Uterus (tissue), 2 donors: Measurements from ENCODE around the gene CASP7.

ENCODE experiments used
- CTCF ChIP-seq, 4 experiments: fragments of 200-600 bp in 2 of 4; fragments of 450-650 bp in 2 of 4; sonication (generic) in 2 of 4; IDR thresholded peaks; one replicate each; pipeline ENCODE4 v1.5.1; 2016 to 2019; ENCODE audit warnings: antibody characterized with exemption in 4 of 4, mild to moderate bottlenecking in 2 of 4, moderate library complexity in 1 of 4
- POLR2A ChIP-seq, 2 donors: fragments of 450-650 bp; IDR thresholded peaks; one replicate each; pipeline ENCODE4 v1.6.1; 2016; ENCODE audit warnings: antibody characterized with exemption in 2 of 2, mild to moderate bottlenecking in 1 of 2, moderate library complexity in 1 of 2

- TF ChIP-seq CTCF (IDR thresholded peaks at IDR 0.05) (no peak), POLR2A (IDR thresholded peaks at IDR 0.05) (no peak)
These were observed 61.1 kb downstream of the CASP7 start for GRCh38 chr10:113740850-113741249.
